HUDEP-2 (cell line): Measurements from ENCODE around the gene SENP3.

Experiments
- DNase-seq, 76 experiments: peaks; one replicate each; lab custom pipeline; 2025; ENCODE audit not compliant: unreplicated experiment in 76 of 76; lab: John Stamatoyannopoulos, UW

SENP3 gene

GRCh38 chr17:7575481-7575883, 13.8 kb downstream of the SENP3 start:
- DNase-seq = no peak

DNA sequence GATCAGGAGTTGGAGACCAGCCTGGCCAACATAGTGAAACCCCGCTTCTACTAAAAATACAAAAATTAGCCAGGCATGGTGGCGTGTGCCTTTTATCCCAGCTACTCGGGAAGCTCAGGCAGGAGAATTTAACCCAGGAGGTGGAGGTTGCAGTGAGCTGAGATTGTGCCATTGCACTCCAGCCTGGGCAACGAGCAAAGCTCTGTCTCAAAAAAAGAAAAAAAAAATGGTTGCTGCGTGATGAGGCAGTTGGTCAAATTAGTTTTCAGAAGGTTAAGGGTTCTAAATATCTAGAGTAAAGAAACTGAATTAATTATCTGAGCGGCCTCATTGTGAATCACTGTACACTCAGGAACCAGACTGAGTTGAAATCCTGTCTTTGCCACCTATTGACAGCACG, 14.2 kb downstream of the SENP3 start:
- DNase-seq = no peak

GRCh38 chr17:7576432-7576937, 14.8 kb downstream of the SENP3 start:
- DNase-seq = no peak

DNA sequence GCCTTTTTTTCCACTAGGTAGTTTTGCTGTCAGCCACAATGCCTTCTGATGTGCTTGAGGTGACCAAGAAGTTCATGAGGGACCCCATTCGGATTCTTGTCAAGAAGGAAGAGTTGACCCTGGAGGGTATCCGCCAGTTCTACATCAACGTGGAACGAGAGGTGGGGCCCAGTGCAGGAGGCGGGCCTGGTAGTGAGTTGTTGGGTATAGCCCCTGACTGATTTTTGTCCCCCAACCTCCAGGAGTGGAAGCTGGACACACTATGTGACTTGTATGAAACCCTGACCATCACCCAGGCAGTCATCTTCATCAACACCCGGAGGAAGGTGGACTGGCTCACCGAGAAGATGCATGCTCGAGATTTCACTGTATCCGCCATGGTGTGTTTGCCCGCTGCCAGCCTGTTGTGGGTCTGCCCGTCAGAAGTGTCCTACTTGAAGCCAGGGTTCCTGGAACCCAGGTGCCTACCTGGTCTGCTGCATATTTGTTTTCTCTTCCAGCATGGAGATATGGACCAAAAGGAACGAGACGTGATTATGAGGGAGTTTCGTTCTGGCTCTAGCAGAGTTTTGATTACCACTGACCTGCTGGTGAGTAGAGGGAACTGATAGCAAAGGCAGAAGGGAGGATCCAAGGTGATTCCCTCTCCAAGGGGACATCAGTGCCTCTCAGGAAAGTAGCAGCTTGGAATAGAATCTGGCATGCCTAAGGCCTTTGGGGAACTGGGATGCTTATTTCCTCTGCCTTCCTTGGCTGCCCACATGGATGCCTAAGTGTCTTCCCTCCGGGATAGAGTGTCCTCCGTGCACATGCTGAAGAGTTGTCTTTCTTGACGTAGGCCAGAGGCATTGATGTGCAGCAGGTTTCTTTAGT, 15.8 kb downstream of the SENP3 start:
- no peak for DNase-seq

DNA sequence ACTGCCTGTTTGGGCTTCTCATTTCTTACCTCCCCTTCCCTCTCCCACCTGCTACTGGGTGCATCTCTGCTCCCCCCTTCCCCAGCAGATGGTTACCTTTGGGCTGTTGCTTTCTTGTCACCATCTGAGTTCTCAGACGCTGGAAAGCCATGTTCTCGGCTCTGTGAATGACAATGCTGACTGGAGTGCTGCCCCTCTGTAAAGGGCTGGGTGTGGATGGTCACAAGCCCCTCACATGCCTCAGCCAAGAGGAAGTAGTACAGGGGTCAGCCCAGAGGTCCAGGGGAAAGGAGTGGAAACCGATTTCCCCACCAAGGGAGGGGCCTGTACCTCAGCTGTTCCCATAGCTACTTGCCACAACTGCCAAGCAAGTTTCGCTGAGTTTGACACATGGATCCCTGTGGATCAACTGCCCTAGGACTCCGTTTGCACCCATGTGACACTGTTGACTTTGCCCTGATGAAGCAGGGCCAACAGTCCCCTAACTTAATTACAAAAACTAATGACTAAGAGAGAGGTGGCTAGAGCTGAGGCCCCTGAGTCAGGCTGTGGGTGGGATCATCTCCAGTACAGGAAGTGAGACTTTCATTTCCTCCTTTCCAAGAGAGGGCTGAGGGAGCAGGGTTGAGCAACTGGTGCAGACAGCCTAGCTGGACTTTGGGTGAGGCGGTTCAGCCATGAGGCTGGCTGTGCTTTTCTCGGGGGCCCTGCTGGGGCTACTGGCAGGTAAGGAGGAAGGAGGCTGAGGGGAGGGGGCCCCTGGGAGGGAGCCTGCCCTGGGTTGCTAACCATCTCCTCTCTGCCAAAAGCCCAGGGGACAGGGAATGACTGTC, 17.5 kb downstream of the SENP3 start, which contains the start of gene CD68:
TSS of gene CD68 (plus strand) at position 638 of the 833 bp plus-strand sequence. CDS start at position 678, 40 bp downstream.
- peak in 60 of 76 experiments; percentile 15 to 85 (median 56) for DNase-seq

- DNase-seq = peak in 12 of 76 experiments; percentile 36 to 69 (median 50)
Observed at GRCh38 chr17:7579834-7580603, 18.3 kb downstream of the SENP3 start.

DNA sequence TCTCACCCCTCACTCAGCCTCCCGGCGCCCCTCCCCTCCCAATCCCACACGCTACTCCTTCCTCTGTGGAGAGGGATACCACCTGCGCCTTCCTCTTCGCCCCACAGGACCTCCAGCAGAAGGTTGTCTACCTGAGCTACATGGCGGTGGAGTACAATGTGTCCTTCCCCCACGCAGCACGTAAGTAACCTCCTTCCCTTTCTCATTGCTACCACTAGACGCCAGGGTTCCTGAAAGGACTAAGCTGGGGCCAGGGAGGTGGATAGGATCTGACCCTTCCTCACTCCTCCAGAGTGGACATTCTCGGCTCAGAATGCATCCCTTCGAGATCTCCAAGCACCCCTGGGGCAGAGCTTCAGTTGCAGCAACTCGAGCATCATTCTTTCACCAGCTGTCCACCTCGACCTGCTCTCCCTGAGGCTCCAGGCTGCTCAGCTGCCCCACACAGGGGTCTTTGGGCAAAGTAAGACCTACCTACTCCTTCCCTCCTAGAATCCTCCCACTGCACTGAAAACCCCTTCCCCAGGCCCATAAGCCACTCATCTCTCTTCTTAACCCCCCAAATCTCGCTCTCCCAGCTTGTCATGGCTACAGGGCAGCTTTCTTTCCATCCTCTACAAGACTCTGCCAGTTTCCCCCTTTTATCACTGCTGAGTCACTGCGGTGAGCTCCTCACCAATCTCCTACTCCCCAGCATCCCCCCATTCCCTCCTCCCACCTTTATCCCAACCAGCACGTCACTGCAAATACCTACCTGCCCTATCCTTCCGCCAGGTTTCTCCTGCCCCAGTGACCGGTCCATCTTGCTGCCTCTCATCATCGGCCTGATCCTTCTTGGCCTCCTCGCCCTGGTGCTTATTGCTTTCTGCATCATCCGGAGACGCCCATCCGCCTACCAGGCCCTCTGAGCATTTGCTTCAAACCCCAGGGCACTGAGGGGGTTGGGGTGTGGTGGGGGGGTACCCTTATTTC, 19.2 kb downstream of the SENP3 start:
- peak in 23 of 76 experiments; percentile 13 to 47 (median 29) for DNase-seq

DNA sequence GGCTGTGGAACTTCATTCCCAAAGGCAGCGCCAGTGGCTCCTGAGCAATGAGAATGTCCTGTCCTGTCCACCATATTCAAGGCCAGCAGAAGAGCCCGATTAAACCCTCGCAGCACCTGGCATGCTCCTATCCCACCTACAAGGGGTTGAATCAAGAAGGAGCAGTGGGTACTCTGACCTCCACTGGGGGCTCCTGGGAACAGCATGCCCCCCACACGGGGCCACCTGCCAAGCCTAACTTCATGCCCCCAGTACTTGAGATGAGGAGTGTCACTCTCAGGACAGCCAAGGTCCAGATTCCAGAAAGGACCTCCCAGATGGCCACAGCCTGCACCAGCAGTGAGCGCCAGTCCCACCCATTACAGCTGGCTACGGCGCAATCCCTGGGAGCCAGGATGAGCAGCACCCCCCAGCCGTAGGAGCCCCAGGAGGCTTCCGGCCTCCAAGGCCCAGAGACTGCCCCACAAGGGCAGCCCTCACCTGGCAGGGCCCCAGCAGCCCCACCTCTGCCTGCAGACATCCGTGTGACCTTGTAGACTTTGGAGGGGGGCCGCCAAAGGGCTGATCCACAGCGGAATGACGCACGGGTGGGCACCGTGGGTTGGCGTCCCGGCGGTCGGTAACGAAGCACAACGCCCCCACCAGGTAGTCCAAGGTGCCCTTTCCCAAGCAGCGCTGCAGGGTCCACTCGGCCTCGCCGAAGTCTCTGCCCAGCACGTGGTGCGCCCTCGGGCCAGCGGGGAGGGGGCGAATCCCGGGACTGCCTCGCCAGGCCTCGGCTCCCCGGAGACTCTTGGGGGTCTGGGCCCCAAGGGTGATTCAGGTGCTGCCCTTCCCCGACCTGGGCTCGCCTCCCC, 20.9 kb downstream of the SENP3 start:
- DNase-seq = peak in 18 of 76 experiments; percentile 14 to 53 (median 36)

DNA sequence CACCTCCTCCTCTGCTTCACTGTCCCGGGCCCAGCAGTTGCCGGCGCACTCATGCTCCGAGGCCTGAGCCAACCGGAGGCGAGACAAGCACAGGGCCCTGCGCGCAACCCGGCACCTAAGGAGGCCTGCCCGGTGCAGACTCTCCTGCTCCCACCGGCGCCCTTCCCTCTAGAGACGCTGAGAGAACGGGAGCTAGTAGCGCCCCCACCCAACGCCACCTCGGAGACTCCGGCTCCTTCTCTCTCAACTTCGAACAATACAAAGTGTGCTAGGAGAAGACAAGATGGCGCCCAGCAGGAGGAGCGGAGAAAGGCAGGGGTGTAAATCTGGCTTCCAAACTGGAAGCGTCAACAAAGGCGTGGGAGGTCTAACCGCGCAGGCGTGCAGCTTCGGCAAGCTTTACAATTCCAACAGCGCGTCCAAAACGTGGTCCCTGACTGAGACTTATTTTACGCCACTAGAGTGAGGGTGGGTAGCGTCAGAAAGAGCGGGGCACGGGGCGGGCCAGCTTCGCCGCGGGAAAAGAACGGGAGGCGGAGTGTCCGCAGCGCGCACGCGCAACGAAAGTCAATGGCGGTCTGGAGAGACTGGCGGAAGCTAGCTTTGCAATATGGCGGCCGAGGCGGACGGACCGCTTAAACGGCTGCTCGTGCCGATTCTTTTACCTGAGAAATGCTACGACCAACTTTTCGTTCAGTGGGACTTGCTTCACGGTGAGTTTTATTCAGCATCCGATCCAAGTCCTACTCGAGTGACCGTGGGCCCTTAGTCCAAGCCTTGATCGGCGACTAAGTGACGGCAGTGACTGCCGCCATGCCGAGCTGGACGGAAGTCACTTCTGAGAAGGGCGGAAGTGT, 21.8 kb downstream of the SENP3 start, which contains the start of gene MPDU1:
TSS of gene MPDU1 (plus strand) at position 600 of the 857 bp plus-strand sequence. CDS start at position 611, 11 bp downstream.
- DNase-seq = peak in 73 of 76 experiments; percentile 61 to 97 (median 94)

DNA sequence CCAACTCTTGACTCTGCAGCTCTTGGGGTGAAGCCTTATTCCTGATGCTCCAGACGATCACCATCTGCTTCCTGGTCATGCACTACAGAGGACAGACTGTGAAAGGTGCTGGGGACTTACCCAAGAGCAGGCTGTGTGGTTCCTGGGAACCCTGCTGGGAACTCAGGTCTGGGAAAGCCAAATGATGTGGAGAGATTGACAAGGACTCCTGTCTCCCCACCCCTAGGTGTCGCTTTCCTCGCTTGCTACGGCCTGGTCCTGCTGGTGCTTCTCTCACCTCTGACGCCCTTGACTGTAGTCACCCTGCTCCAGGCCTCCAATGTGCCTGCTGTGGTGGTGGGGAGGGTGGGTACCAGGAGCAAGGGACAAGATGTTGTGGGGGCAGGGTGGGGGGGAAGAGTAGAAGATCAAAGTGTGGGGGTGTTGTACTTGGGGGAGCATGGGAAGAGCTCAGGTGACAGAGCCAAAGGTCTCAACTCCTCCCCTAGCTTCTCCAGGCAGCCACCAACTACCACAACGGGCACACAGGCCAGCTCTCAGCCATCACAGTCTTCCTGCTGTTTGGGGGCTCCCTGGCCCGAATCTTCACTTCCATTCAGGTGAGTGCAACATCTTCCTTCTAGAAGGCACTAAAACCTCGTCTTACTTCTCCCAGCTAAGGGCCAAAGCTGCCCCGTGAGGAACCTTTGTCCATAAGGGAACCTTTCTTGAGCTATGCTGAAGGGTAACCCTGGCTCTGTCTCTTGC, 25.1 kb downstream of the SENP3 start:
- peak in 56 of 76 experiments; percentile 14 to 78 (median 50) for DNase-seq

DNA sequence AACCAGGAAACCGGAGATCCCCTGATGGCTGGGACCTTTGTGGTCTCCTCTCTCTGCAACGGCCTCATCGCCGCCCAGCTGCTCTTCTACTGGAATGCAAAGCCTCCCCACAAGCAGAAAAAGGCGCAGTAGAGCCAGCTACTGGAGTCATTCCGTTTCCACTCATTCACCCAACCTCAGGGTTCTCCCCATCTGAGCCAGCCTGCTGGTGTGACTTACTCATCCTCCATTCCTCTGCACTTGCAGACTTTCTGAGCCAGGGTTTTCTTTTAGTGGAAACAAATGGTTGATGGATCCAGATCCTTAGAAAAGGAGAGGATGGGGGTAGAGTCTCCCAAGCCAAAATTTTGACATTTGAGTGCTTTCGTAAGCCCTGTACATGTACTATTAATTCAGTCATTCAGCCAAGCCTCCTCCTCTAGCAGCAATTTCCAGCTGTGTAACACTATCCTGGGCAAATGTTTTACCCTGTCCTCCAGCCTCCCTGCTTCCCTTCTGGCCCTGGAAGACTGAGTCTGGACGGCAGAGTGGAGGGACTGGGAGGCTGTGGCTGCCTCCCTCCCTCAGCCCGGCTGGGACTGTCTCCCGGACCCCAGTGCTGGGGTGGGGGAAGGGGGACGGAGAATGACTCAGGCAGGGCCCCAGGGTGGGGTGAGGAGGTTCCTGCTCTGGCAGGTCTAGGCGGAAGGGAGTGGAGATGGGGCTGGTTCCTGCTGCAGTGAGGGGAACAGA, 25.9 kb downstream of the SENP3 start:
- peak in 53 of 76 experiments; percentile 10 to 70 (median 43) for DNase-seq

DNA sequence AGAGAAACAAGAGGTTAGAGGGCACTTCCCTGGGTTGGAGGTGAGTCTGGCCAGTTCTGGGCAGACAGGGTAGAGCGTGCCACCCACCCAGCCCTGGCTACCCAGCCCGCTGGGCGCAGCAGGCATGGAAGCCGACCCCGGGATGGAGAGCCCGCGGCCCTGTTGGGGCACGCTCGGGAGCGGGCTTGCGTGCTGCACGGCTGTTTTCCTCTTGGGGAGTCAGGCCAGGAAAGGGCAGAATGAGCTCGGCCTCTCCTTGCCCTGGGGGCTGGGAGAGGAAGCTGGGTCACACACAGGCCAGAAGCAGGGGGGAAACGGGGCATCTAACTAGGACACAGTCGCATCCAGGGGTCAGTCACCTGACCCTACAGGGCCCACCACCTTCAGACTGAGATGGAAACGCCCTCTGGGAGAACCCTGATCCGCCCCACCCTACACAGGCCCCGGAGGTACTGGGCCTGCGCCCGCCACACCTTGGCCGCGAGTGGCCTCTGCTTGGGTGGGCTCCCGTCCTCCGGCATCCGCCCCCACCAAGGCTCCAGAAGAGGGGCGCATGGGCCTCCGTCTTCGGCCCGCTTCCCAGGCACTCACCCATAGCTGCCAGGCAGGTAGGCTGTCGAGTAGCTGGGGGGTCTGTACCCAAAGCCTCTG, 27.0 kb downstream of the SENP3 start:
- no peak for DNase-seq

- DNase-seq = peak in 54 of 76 experiments; percentile 10 to 80 (median 51)
Observed at GRCh38 chr17:7589204-7589868, 27.6 kb downstream of the SENP3 start.

DNA sequence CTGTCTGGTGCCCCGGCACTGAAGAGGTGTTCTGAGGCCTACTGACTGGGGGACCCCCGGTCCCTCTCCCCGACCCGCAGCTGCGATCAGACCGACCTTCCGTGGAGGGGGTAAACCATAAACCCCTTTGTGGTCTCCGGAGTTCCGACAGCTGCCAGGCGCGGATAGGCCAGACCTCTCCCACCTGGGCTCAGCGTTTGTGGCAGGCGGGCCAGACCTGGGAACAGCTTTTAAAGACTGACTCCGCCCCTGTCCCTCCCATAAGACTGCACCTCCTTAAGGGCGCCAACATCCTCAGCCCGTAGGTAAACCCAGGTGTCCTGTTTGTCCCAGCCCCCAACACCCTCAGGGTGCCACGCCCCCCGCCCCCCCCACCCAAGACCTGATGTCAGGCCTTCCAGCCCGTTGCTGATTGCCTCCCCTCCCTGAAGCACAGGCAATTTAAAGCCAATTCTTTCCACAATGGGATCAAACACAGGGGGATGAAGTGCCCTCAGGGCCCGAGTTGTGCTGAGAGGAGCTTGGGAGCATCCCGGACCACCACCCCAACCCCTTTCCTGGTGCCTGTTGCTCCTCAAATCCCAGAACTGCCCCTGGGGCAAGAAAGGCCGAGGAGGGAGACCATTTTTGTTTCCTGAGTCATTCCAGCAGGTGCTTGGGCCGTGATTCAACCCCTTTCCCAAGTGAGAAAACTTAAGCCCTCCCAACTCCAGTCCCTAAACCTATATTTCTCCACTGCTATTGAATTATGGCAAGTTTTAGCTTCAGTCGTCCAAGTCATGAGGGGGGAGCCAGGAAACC, 28.4 kb downstream of the SENP3 start, which contains the start of gene SOX15:
TSS of gene SOX15 (minus strand) at position 204 of the 801 bp plus-strand sequence. CDS start 418 bp downstream, outside the sequence.
- no peak for DNase-seq
